GM12878 (cell line): ENCODE results near the gene INSRR. TPM values are rescaled to one million over a fixed set of nuclear protein-coding genes. Genes with fewer than 3 reads are reported as not detected.

ENCODE experiments used
- ATAC-seq: fragments of 200-7000 bp; cut with Tn5 transposase; 3 replicates; pipeline ENCODE4 v1.9.1; 2020; ENCODE audit warnings: mild to moderate bottlenecking, moderate library complexity
- BruUV-seq: library from RNA; stranded (reverse); fragments of 400-500 nt; replicated peaks from 2 replicates; lab custom pipeline; 2021; lab: Mats Ljungman, UMichigan
- CTCF ChIA-PET: fragments of 300-600 bp; sonication (Branson Sonifier 250); formaldehyde crosslinking; extraction: SDS; loops from one replicate; lab custom pipeline; 2021; ENCODE audit warnings: inconsistent platforms; lab: Yijun Ruan, JAX
- POLR2A ChIA-PET: fragments of 350-600 bp; formaldehyde crosslinking; extraction: SDS; loops from one replicate; lab custom pipeline; 2021; ENCODE audit warnings: inconsistent platforms; lab: Charles Lee
- RAD21 ChIA-PET: fragments of 300-600 bp; sonication (Branson Sonifier 250); formaldehyde crosslinking; loops from one replicate; lab custom pipeline; 2023; ENCODE audit warnings: antibody characterized with exemption; ENCODE audit not compliant: unreplicated experiment; lab: Charles Lee
- SMC1A ChIA-PET: fragments of 300-600 bp; sonication (Branson Sonifier 250); formaldehyde crosslinking; loops from one replicate; lab custom pipeline; 2023; ENCODE audit not compliant: unreplicated experiment, uncharacterized antibody; lab: Charles Lee
- DNase-seq: peaks from one replicate; pipeline ENCODE4 v3.0.0-alpha.2; 2011; ENCODE audit warnings: low read depth, low spot score
- FAIRE-seq: peaks from 3 replicates; lab custom pipeline; 2011; peaks lifted over from hg19 to GRCh38; lab: Jason Lieb, UNC
- H2AFZ ChIP-seq: 2 replicates; pipeline ENCODE4 v1.6.0; 2011; ENCODE audit warnings: low read depth, low read length, control low read depth; ENCODE audit not compliant: control insufficient read depth
- H3K27ac ChIP-seq: 2 replicates; pipeline ENCODE4 v1.5.1; 2011; ENCODE audit warnings: control low read depth; ENCODE audit not compliant: control insufficient read depth, insufficient read depth
- H3K27me3 ChIP-seq, 2 experiments: replicated peaks in 1 of 2; 2 replicates each; pipeline versions ENCODE4 v1.6.0 to v1.6.1; 2011; ENCODE audit warnings: low read length in 1 of 2; ENCODE audit not compliant: control insufficient read depth in 2 of 2, insufficient read depth in 2 of 2
- H3K36me3 ChIP-seq, 2 experiments: 2 replicates each; pipeline ENCODE4 v1.5.1; 2011; ENCODE audit warnings: low read length in 1 of 2; ENCODE audit not compliant: control insufficient read depth in 2 of 2, insufficient read depth in 2 of 2
- H3K4me1 ChIP-seq: 2 replicates; pipeline ENCODE4 v1.6.1; 2011; ENCODE audit warnings: mild to moderate bottlenecking, low read length, moderate library complexity, mixed read lengths; ENCODE audit not compliant: control insufficient read depth, insufficient read depth
- H3K4me2 ChIP-seq: 2 replicates; pipeline ENCODE4 v1.6.0; 2011; ENCODE audit warnings: control low read depth; ENCODE audit not compliant: control insufficient read depth, insufficient read depth
- H3K4me3 ChIP-seq: fragments of 200-600 bp; sonication (generic); 2 replicates; pipeline ENCODE4 v1.5.1; 2016
- H3K79me2 ChIP-seq: 2 replicates; pipeline ENCODE4 v1.6.0; 2011; ENCODE audit warnings: low read length; ENCODE audit not compliant: control insufficient read depth, insufficient read depth
- H3K9ac ChIP-seq: 2 replicates; pipeline ENCODE4 v1.8.0; 2011; ENCODE audit warnings: low read length, control low read depth, mixed read lengths; ENCODE audit not compliant: control insufficient read depth, insufficient read depth
- H3K9me3 ChIP-seq: replicated peaks from 3 replicates; pipeline ENCODE4 v1.5.1; 2011; ENCODE audit warnings: mild to moderate bottlenecking, low read length; ENCODE audit not compliant: control insufficient read depth, insufficient read depth
- H4K20me1 ChIP-seq: 2 replicates; pipeline ENCODE4 v1.6.0; 2011; ENCODE audit not compliant: control insufficient read depth, insufficient read depth
- BHLHE40 ChIP-seq, 2 experiments: fragments of 450-650 bp in 1 of 2; IDR thresholded peaks; 2 replicates each; pipeline ENCODE4 v1.6.1; 2011 to 2017; ENCODE audit warnings: low read depth in 2 of 2, borderline replicate concordance in 1 of 2, improper control_type of control experiment in 1 of 2, low read length in 1 of 2, mild to moderate bottlenecking in 1 of 2
- CEBPB ChIP-seq, 2 experiments: fragments of 150-350 bp in 1 of 2; IDR thresholded peaks; 2 replicates each; pipeline ENCODE4 v1.6.1; 2012 to 2014; ENCODE audit warnings: low read depth in 2 of 2, low read length in 2 of 2, borderline replicate concordance in 1 of 2, inconsistent platforms in 1 of 2
- CHD1 ChIP-seq: IDR thresholded peaks from 2 replicates; pipeline ENCODE4 v1.6.1; 2012; ENCODE audit warnings: low read depth, low read length, improper control_type of control experiment
- DPF2 ChIP-seq: fragments of 450-650 bp; IDR thresholded peaks from 2 replicates; pipeline ENCODE4 v1.6.1; 2017; ENCODE audit warnings: mild to moderate bottlenecking
- FOXK2 ChIP-seq: fragments of 450-650 bp; IDR thresholded peaks from 2 replicates; pipeline ENCODE4 v1.6.1; 2017; ENCODE audit warnings: mild to moderate bottlenecking, moderate library complexity
- MEF2B ChIP-seq: fragments of 450-650 bp; IDR thresholded peaks from 2 replicates; pipeline ENCODE4 v1.6.1; 2018; ENCODE audit warnings: mild to moderate bottlenecking, moderate library complexity; ENCODE audit not compliant: partially characterized antibody, poor library complexity, severe bottlenecking
- NR2C2 ChIP-seq: IDR thresholded peaks from 2 replicates; pipeline ENCODE4 v1.6.1; 2011; ENCODE audit warnings: borderline replicate concordance, low read depth; ENCODE audit not compliant: control insufficient read depth, insufficient read length
- POLR2AphosphoS2 ChIP-seq: IDR thresholded peaks from 2 replicates; pipeline ENCODE4 v1.6.1; 2011; ENCODE audit warnings: low read depth, mild to moderate bottlenecking, low read length, improper control_type of control experiment, moderate library complexity
- POLR2AphosphoS5 ChIP-seq: IDR thresholded peaks from 2 replicates; pipeline ENCODE4 v1.6.1; 2011; ENCODE audit warnings: mild to moderate bottlenecking, low read length, inconsistent platforms
- STAT3 ChIP-seq: IDR thresholded peaks from 2 replicates; pipeline ENCODE4 v1.6.1; 2011; ENCODE audit warnings: low read depth, low read length, improper control_type of control experiment
- WGBS: methylation state at CpG from one replicate; pipeline ENCODE4 v1.1.6; 2016; ENCODE audit warnings: low lambda C conversion rate; ENCODE audit not compliant: insufficient replicate concordance, insufficient coverage; ENCODE audit errors: missing lambda C conversion rate; 5-methylcytosine and 5-hydroxymethylcytosine counted together
- in situ Hi-C: fragments of 300-500 bp; cut with MboI; formaldehyde crosslinking; loops from 9 replicates; pipeline ENCODE4 v1.14.3; 2018; ENCODE audit warnings: mixed read lengths
- intact Hi-C: fragments of 100-400 bp; cut with micrococcal nuclease; formaldehyde crosslinking; loops from one replicate; pipeline ENCODE4 v1.14.2; 2022; ENCODE audit not compliant: unreplicated experiment
- polyA plus RNA-seq, 11 experiments: library from polyadenylated mRNA; depleted of rRNA in 4 of 11; unstranded in 6 of 11; stranded (reverse) in 5 of 11; fragments of >200 nt; fragmentation: Nextera tagmentation in 4 of 11; fragmentation: Illumina TruSeq in 1 of 11; extraction: Ambion mirVana in 4 of 11; extraction: Trizol in 1 of 11; gene quantifications; 1 replicate in 1 of 11; 2 replicates in 10 of 11; pipeline versions ENCODE4 v1.2.1 to v1.2.3, GENCODE V29; 2011 to 2016; ENCODE audit warnings: inconsistent platforms in 2 of 11, missing spikeins in 2 of 11, low read depth in 1 of 11
- total RNA-seq, 4 experiments: library from RNA; depleted of rRNA in 3 of 4; stranded (reverse); fragments of >200 nt in 3 of 4; fragmentation: Illumina TruSeq in 1 of 4; extraction: Trizol in 1 of 4; gene quantifications; 2 replicates each; pipeline versions ENCODE4 v1.2.1 to v1.2.3, GENCODE V29; 2013 to 2021
- TF ChIP-seq, protein P1 (sequence below): fragments of 450-650 bp; IDR thresholded peaks from 2 replicates; pipeline ENCODE4 v1.6.1; 2018; ENCODE audit warnings: mild to moderate bottlenecking, low read depth, moderate library complexity; ENCODE audit not compliant: partially characterized antibody
- TF ChIP-seq, protein P2 (sequence below): fragments of 450-650 bp; formaldehyde crosslinking; IDR thresholded peaks from 2 replicates; pipeline ENCODE4 v1.4.0; 2022; ENCODE audit warnings: mild to moderate bottlenecking, moderate library complexity
- TF ChIP-seq, protein P3 (sequence below): fragments of 450-650 bp; IDR thresholded peaks from 2 replicates; pipeline ENCODE4 v1.6.1; 2018; ENCODE audit warnings: borderline replicate concordance, mild to moderate bottlenecking; ENCODE audit not compliant: partially characterized antibody

INSRR gene
- total and polyA plus RNA-seq, 10 of the 15 experiments (the other 5 are each of a cell fraction or from before 2014, with no cell fraction given): 0.01 TPM; not detected in 9

DNA sequence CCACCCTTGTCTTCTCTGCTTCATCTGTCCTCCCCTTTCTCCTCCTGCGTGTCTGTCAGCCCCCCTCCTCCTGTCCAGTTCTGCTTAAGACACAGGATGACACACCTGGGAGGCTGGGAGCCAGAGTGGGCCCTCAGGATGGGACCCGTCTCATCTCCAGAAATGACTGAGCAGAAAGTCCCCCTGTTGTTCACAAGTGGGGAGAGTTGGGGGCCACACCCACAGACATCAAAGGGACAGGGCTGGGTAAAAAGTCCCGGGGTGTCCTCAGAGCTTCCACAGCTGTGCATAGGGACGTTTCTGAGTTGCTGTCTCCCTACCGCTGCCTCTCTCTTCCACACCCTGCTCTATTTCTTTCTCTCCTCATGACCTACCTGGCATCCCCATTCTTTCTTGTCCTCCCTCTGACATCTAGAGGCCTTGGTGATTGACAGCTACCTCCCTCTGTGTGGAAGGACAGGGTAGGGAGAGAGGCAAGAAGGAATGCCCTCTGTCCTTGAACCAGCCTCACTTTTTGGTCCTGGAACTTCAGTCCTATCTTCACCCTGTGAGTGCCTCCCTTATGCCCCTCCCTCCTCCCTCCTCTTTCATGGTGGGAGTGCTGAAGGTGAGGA lies 22.8 kb downstream of the INSRR start:
- Histone ChIP-seq H3K4me1 (peaks cover 24% of the 10 kb centered on the region), H3K27me3 (no peaks in the 10 kb centered on the region; a peak in 1 of 4 replicates), H3K79me2 (no peaks in the 10 kb centered on the region), H3K4me3 (no peak overlapping the region), H4K20me1 (0 out of 2 replicates have a peak, but pooled peaks cover 2% of the 10 kb centered on the region), H2AFZ (peak overlapping the region; percentile 41; the same call in 1 of the 2 replicates), H3K27ac (peak overlapping the region; percentile 35), H3K9ac (peak overlapping the region; percentile 30; the same call in 1 of the 2 replicates), H3K4me2 (peak overlapping the region; percentile 90), H3K36me3 (no peaks in the 10 kb centered on the region), H3K9me3 (no peaks in the 10 kb centered on the region)
- intact Hi-C loops (loop anchor here (5.0 kb wide), 1 partner anchor 39 kb away; no protein-coding TSS in a partner anchor), in situ Hi-C loops (no loop called here)
- ChIA-PET SMC1A (interaction anchor here (0.6 to 6.8 kb wide), 10 partner anchors 19 to 226 kb away, joined by 3 to 123 read pairs (median 6); partner anchors contain the start of genes INSRR, ISG20L2, METTL25B and NTRK1), CTCF (interaction anchor here (0.6 to 6.9 kb wide), 14 partner anchors 10 to 771 kb away, joined by 3 to 248 read pairs (median 22); partner anchors contain the start of genes INSRR, ISG20L2, METTL25B and NTRK1), POLR2A (interaction anchor here (1.0 to 2.4 kb wide), 4 partner anchors 11 to 108 kb away, joined by 3 to 8 read pairs (median 3); partner anchors contain the start of genes ISG20L2, METTL25B and SH2D2A), RAD21 (interaction anchor here (1.0 to 6.1 kb wide), 7 partner anchors 19 to 109 kb away, joined by 3 to 113 read pairs (median 10); partner anchors contain the start of genes INSRR, ISG20L2, METTL25B and NTRK1)
- DNase-seq: peak; percentile 55
- BruUV-seq: no TSS peak
- peak; percentile 87 for ATAC-seq
- peak; percentile 71 for FAIRE-seq
- 4% methylated on average over 5 of the region's 5 CpGs for WGBS
- TF ChIP-seq, protein P1, sequence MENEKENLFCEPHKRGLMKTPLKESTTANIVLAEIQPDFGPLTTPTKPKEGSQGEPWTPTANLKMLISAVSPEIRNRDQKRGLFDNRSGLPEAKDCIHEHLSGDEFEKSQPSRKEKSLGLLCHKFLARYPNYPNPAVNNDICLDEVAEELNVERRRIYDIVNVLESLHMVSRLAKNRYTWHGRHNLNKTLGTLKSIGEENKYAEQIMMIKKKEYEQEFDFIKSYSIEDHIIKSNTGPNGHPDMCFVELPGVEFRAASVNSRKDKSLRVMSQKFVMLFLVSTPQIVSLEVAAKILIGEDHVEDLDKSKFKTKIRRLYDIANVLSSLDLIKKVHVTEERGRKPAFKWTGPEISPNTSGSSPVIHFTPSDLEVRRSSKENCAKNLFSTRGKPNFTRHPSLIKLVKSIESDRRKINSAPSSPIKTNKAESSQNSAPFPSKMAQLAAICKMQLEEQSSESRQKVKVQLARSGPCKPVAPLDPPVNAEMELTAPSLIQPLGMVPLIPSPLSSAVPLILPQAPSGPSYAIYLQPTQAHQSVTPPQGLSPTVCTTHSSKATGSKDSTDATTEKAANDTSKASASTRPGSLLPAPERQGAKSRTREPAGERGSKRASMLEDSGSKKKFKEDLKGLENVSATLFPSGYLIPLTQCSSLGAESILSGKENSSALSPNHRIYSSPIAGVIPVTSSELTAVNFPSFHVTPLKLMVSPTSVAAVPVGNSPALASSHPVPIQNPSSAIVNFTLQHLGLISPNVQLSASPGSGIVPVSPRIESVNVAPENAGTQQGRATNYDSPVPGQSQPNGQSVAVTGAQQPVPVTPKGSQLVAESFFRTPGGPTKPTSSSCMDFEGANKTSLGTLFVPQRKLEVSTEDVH: no peak
- TF ChIP-seq NR2C2 (no peak), POLR2AphosphoS2 (no peak), STAT3 (no peak), CEBPB (IDR thresholded peaks at IDR 0.05; ENCODE audit: borderline replicate concordance in 1 of 2, low read depth in 2 of 2, low read length in 2 of 2) (no peak), DPF2 (peak; percentile 95), POLR2AphosphoS5 (no peak), FOXK2 (no peak), CHD1 (no peak), MEF2B (peak; percentile 46), BHLHE40 (IDR thresholded peaks at IDR 0.05; ENCODE audit: borderline replicate concordance in 1 of 2, low read depth in 2 of 2, low read length in 1 of 2) (peak in 1 of 2 experiments; percentile 32; a peak in 1 of 4 replicates)
- TF ChIP-seq, protein P2, sequence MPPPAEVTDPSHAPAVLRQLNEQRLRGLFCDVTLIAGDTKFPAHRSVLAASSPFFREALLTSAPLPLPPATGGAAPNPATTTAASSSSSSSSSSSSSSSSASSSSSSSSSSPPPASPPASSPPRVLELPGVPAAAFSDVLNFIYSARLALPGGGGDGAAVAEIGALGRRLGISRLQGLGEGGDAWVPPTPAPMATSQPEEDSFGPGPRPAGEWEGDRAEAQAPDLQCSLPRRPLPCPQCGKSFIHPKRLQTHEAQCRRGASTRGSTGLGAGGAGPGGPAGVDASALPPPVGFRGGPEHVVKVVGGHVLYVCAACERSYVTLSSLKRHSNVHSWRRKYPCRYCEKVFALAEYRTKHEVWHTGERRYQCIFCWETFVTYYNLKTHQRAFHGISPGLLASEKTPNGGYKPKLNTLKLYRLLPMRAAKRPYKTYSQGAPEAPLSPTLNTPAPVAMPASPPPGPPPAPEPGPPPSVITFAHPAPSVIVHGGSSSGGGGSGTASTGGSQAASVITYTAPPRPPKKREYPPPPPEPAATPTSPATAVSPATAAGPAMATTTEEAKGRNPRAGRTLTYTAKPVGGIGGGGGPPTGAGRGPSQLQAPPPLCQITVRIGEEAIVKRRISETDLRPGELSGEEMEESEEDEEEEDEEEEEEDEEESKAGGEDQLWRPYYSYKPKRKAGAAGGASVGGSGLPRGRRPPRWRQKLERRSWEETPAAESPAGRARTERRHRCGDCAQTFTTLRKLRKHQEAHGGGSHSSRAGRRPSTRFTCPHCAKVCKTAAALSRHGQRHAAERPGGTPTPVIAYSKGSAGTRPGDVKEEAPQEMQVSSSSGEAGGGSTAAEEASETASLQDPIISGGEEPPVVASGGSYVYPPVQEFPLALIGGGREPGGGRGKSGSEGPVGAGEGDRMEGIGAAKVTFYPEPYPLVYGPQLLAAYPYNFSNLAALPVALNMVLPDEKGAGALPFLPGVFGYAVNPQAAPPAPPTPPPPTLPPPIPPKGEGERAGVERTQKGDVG (CRISPR knock-in tag): no peak
- TF ChIP-seq, protein P3, sequence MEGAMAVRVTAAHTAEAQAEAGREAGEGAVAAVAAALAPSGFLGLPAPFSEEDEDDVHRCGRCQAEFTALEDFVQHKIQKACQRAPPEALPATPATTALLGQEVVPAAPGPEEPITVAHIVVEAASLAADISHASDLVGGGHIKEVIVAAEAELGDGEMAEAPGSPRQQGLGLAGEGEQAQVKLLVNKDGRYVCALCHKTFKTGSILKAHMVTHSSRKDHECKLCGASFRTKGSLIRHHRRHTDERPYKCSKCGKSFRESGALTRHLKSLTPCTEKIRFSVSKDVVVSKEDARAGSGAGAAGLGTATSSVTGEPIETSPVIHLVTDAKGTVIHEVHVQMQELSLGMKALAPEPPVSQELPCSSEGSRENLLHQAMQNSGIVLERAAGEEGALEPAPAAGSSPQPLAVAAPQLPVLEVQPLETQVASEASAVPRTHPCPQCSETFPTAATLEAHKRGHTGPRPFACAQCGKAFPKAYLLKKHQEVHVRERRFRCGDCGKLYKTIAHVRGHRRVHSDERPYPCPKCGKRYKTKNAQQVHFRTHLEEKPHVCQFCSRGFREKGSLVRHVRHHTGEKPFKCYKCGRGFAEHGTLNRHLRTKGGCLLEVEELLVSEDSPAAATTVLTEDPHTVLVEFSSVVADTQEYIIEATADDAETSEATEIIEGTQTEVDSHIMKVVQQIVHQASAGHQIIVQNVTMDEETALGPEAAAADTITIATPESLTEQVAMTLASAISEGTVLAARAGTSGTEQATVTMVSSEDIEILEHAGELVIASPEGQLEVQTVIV: no peak
